ENCODE measurements around the gene CLTB. TPM values are rescaled to one million over a fixed set of nuclear protein-coding genes. Genes with fewer than 3 reads are reported as not detected.

CLTB gene
- total RNA-seq, 1 experiment from 2014 or later: 138 TPM

DNA sequence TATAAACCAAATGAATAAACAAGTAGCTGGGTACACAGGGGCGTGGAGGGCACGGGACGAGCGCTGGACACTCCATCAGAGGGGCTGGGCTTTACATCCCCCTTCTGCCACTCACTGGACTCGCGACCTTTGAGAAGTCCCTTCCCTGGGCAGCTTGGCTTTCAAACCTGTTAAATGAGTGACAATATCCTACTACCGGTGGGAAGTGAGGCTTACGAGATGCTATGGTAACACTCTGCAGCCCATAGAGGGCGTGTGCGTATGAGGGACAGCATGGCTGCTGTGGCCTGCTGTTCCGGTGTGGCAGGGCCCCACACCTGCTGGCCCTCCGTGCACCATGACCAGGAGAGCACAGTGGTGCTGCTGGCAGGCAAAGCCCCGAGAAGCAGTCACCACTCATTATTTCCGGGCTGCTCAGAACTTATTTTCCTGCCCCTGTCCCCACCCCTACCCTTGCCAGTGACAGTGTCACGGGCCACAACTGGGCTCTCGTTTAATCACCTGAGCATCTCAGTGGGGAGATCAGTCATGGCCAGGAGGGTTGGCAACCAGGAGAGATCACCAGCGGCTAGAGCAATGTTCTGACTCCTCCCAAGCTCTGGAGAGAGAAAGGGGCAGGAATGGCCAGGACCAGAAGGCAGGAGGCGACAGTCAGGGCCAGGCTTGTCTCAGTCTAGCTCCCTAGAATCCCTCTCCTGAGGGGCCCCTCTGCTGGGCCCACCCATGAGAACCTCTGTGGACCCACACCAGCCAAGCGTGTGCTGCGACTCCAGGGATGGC is 10.5 kb downstream of the CLTB start:
- DNase-seq (ENCODE audit: low read depth): no peak

DNA sequence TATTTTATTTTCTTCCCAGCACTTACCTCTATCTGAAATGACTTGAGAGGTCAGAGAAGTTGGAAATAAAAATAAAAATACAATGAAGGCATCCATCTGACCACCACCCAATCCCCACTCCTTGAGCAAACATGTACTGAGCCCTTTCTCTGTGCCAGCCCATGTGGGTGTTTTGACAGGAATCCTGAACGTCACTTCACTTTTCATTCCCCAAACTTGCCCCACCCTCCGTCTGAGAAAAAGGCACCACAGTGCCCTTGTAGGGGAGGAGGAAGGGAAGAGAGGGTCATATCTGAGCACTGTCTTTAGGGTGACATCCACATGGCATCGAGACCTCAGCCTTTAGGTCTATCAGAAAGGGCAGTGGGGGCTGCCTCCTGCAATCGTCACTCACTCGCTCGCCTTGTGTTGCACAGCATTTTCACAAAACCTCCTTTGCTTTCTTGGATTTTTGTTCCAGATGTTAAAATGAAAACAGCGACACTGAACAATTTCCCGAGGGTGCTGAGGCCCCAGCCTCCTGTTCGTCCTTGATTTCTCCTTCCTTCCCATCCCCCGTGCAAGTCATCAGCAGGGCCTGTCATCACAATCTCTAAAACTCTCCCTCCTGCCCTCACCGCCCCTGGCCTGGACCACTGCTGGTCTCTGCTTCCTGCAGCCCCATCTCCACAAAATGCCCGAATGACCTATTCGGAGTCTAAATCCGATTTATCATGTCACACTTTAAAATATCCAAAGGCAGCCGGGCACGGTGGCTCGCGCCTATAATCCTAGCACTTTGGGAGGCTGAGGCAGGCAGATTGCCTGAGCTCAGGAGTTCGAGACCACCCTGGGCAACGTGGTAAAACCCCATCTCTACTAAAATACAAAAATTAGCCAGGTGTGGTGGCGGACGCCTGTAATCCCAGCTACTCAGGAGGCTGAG is 14.8 kb downstream of the CLTB start:
- DNase-seq (ENCODE audit: low read depth): no peak

DNA sequence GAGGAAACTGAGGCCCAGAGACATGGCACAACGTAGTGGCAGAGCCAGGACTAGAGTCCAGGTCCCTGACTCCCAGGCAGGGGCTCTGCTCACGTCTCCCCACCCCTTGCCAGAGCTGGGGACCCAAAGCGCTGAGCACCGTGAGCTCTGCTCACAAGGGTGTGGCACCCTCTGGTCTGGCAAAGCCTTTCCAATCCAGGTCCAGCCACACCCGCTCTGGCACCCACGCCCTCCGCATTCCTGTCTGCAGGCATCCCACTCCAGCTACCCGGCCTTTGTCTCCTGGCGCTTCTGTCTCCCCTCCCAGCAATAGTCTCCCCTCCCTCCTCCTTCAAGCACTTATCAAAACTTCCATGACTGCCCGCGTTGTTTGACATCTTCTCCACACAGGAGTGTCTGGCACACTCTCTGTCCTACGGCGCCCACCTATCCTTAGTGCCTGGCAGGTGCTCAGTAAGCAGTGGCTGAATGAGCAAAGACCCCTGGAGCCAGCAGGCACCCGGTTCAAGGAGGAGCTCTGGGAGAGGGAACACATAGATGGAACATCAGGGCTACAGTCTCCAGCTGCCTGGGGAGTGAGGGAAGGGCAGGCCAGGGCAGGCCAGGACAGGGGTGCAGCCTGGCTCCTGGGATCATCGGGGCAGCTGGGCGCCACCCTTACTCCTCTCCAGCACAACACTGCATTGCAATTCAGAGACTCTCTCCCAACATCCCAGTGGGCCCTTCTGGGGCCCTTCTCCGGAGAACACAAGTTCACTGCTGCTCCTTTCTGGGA is 15.8 kb downstream of the CLTB start:
- DNase-seq (ENCODE audit: low read depth): no peak

DNA sequence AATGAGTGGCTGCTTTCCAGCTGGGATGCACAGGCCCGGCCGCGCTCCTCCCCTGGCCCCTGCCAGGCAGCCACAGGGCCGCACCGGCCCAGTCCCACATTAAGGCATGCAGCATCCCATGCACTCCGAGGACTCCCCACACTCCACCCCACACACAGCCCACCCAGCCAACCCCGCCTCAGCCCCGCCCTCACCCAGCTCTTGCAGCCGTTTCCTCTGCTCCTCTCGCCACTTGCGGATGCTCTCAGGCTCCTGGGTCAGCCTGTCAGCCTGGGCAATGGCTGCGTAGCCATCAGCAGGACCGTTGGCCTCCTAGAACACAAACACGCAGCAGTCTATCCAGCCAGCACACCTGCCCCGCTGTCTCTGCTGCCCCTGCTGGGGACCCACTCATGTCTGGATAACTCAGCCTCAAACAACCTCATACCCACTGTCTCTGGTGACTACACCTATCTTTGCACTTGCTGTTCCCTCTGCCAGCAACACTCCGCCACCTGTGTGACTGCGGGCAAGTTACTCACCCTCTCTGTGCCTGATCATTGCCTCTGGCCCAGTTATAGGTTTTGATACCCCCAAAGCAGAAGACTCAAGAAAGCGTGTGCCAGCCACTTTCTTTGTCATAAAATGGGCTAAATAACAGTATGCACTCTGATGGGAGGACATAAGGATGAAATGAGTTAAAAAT is 18.5 kb downstream of the CLTB start:
- no peak for DNase-seq (ENCODE audit: low read depth)

DNA sequence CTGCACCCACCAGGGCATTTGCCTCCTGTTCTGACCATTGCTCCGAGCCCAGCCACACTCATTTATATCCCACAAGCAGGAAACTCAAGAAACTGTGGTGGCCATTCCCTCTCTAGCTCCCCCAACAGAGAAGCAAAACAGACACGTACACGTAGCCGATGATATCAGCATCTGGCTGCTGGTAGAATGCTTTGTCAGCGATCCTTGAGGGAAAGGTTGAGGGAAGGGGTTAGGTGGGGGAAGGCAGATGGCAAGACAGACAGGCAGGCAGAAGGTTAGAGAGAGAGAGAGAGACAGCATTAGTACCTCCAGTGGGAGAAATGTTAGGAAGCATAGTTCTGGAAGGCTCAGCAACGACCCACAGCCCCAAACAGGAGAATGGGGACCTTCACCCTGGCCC is 20.0 kb downstream of the CLTB start:
- no peak for DNase-seq (ENCODE audit: low read depth)

DNA sequence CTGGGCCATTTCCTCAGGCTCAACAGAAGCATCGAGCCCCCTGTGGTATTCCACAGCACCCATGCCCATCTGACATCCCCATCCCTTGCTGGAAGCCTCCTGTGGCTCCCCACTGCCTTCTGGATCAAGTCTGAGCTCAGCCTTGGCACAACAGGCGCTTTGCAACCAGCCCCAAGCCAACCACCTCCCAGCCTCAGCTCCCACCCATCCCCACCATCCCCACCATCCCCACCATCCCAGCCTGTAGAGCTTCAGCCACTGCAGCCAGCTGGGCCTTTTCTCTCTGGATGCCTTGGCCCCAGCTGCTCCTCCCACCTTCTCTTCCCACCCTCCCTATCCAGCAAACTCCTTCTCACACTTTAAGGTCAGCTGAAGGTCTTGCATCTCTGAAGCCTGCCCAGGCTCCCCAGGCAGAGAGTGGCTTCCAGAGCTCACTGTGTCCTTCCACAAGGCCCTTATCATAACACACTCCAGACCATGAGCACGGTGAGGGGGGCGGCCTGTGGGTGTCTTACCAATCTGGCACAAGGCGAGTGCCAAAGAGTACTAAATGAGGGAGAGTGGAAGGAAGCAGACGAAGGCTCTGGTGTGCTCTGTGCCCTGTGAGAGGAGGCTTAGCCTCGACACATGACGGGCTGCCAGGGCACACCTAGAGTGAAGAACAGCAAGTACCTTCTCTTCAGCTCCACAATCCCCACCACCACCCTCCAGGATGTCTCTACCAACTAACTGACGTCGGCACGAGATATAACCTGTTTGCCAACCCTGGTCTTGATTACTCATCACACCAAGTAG is 21.3 kb downstream of the CLTB start:
- no peak for DNase-seq (ENCODE audit: low read depth)

DNA sequence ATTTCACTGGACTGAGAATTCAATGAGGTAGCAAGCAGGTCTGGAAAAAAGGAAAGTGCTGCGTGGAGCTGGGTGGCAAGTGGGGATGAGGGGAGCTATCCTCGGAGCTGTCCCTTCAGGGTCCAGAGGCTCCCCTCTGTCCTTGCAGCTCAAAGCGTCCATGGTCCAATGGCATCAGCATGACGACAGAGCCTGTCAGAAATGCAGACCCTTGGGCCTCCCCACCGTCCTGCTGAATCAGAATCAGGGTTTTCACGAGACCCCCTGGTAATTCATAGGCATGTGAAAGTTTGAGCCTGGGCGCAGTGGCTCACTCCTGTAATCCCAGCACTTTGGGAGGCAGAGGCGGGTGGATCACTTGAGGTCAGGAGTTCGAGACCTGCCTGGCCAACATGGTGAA is 22.2 kb downstream of the CLTB start:
- no peak for DNase-seq (ENCODE audit: low read depth)

DNA sequence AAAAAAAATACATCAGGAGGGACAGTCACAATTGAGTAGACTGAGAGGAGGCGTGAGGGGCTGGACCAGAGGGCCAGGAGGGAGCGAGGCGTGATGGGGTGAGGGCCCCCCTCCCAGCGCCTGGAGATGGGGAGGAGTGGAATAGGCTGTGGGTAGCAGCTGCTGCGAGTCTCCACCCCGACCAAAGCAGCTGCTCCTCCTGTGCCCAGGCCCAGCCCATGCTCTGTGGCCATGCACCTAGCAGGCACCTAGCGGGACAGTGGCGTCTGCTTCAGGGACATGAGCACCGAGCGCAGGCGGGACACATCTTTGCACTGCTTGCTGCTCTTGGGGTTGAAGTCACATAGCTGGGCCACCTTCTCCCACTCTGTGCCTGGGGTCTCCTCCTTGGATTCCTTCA is 23.8 kb downstream of the CLTB start:
- no peak for DNase-seq (ENCODE audit: low read depth)

DNA sequence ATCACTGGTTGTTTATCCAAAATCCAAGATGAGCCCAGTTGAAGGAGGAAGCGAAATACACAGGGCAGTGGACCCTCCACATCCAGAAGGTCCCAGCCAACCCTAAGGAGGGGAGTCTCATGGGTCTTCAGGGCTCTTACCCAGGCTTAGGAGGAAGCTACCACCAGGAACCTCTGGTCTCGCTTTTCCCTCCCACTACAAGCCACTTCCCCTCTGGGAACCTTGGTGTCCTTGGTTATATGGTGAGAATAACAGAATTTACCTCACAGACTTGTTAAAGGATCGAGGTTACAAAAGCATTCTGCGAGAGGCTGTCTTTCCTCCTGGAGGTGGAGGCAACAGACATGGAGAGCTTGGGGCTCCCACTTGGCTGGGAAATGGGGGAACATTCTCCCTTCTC is 24.3 kb downstream of the CLTB start:
- DNase-seq (ENCODE audit: low read depth): no peak

DNA sequence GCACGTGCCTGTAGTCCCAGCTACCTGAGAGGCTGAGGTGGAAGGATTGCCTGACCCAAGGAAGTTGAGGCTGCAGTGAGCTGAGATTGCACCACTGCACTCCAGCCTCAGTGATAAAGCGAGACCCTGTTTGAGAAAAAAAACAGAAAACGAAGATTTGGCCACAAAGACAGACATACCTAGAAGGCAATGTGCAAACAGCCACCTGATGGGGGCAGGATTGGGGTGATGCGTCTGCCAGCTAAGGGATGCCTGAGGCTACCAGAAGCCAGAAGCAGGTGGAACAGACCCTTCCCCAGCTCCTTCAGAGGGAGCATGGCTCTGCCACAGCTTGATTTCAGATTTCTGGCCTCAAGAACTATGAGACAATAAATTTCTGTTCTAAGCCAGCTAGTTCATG is 24.9 kb downstream of the CLTB start:
- DNase-seq (ENCODE audit: low read depth): no peak

DNA sequence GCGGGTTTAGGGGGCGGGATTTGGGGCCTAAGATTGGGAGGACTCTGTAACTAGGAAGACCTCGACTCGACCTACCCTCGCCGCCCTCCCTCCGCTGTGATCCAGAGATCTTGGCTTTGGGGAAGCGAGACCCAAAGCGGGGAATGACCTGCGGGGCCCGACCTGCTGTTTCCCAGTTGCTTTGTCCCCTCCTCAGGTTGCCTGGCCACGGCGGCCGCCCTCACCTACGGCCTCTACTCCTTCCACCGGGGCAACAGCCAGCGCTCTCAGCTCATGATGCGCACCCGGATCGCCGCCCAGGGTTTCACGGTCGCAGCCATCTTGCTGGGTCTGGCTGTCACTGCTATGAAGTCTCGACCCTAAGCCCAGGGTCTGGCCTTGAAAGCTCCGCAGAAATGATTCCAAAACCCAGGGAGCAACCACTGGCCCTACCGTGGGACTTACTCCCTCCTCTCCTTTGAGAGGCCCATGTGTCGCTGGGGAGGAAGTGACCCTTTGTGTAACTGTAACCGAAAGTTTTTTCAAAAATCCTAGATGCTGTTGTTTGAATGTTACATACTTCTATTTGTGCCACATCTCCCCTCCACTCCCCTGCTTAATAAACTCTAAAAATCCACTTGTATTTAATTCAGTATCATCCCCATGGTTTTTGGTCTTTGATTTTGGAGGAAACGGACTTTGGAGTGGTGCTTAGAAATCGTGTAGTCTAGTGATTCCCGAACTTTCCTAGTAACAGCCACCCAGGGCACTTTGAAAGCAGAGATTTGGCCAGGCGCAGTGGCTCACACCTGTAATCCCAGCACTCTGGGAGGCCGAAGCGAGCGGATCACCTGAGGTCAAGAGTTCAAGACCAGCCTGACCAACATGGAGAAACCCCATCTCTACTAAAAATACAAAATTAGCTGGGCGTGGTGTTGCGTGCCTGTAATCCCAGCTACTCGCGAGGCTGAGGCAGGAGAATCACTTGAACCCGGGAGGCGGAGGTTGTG is 26.9 kb downstream of the CLTB start:
- no peak for DNase-seq (ENCODE audit: low read depth)

DNA sequence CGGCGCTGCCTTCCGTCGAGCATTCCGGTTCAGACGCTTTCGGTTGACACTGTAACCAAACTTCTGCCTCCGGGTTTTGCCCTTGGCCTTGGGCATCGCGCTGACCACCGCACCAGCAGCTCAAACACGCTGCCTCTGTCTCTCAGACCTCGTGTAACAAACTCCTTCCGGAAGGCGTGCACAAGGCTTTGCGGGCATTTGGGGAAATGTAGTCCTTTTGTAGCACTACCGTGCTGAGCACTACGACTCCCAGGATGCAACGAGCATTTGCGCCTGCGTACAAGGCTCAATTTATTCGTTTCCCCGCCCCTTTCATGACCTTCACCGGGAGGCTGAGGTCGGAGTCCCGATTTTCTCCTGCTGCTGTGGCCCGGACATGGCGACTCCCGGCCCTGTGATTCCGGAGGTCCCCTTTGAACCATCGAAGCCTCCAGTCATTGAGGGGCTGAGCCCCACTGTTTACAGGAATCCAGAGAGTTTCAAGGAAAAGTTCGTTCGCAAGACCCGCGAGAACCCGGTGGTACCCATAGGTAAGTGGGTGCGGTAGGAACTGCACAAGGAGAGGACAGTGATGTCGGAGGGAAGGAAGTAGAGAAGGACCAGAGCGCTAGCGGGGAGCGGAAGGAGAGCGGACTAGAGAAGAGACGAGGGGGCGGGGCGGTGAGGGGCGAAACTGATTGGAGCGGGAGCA is 27.8 kb downstream of the CLTB start, which contains the start of the genes HIGD2A and NOP16:
TSS of gene HIGD2A (plus strand) at position 308 of the 691 bp plus-strand sequence. CDS start at position 377, 69 bp downstream.
TSS of gene NOP16 (minus strand) at position 155 of the 691 bp plus-strand sequence. CDS start at position 96, 59 bp downstream.
- peak; percentile 98 for DNase-seq (ENCODE audit: low read depth)

DNA sequence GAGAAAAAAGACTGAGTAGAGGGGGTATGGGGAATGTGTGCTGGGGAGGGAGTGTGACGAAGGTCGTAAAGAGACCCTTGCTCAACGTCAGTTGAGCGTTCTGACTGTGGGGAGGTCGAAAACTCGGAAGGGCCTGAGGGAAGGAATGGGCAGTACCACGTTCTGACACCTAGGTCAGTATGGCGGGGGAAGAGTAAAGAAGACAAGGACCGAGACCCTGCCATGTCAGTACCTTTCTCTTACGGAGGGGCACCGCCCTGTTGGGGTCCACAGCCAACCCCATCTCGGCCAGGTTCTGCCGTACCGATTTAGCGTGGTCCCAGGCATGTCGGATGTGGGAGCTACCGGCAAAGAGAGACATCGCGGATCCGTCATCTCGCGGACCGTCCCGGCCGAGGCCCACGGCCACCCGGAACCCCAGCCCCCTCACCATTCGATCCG is 28.3 kb downstream of the CLTB start:
- peak; percentile 41 for DNase-seq (ENCODE audit: low read depth)

DNA sequence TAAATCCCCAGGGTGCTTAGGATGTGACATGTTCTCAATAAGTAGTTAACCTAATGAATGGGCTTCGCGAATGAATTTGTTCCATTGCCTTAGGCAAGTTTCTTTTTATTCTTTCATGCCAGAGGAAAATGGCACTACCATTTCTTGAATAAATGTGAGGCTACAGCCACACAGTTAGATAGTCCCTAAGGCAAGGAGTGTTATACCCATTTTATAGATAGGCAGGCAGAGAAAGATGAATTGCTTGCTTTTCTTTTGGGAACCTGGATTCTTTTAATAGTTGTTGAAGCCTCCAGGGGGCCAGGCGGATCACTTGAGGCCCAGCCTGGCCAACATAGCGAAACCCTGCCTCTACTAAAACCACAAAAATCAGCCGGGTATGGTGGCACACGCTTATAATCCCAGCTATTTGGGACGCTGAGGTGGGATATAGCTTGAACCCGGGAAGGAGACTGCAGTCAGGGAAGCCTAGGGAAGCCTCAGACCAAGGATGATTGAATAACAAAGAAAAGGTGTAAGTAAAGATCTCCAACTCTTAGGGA is 28.9 kb downstream of the CLTB start:
- DNase-seq (ENCODE audit: low read depth): peak; percentile 11

DNA sequence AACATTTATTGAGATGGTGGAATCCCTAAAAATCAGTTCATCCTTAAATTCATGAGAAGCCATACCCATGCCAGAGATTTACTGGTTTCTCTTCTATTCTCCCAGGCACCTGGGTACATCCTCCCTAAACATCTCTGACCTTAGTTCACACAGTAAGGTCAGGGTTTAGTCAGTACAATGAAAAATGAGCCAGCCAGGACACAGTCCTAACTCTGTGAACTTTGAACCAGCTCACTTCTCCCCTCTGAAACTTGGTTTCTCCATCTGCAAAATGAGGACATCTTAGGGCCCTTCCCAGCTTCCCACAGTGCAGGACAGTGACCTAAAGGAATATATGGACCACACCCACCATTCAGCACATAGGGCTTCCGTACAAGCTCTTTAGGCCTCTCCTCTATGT is 29.8 kb downstream of the CLTB start:
- DNase-seq (ENCODE audit: low read depth): no peak

DNA sequence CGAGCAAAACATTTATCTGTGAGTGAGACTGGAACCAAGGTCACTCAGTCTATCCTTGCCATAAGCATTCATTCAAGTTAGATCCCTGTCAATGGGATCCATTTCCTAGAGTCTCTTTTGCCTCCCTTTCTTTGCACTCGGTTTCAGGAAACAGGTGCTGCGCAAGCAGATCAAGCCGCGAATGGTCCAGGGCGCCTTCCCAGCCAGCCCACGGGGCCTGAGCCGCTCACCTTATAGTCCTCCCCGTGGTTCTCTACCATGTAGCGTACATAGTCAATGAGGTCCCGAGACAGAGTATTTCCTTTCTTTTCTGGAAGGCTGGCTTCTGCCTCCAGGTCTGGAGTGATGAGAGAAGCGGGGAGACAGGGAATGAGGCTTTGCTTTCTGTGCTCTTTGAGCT is 31.3 kb downstream of the CLTB start:
- no peak for DNase-seq (ENCODE audit: low read depth)

DNA sequence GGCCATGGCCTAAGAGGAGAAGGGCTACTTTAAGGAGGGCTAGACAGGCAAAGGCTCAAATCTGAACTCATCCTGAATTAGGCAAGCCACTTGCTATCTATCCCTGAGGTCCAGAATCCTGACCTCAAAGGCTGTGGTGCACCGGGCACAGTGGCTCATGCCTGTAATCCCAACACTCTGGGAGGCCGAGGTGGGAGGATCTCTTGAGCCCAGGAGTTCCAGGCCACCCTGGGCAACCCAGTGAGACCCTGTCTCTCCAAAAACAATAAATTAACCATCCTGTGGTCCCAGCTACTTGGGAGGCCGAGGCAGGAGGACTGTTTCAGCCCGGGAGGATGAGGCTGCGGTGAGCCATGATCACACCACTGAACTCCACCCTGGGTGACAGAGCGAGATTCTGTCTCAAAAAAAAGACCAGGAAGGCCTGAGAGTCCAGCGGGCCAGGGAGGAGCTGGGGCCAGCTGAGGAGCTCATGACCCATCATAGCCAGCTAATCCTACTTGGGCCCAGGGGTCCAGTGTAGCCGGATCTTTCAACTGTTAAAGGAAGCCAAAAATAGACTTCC is 31.9 kb downstream of the CLTB start:
- no peak for DNase-seq (ENCODE audit: low read depth)

DNA sequence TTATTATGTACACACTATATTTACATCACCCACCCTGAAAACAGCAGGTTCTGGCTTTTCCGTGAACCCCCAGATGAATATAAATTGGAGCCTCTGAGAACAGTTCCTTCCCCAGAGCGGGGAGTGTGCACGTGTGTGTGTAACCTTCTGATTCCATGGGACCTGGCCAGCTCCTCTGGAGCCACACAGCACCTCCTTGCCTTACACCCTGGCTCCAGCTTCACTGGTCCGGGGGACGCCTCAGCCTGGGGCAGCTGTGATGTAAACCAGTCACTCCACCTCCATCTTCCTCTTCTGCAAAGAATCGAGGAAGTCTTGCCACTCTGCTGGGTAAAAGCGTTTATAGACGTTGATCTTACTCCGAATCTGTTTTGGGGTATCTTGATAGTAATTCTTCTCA is 32.4 kb downstream of the CLTB start:
- no peak for DNase-seq (ENCODE audit: low read depth)
